Trophoblast cell (in vitro differentiated cells and primary cell): ENCODE measurements around the gene HTRA3.

Experiments used
- DNase-seq, 2 donors: peaks; one replicate each; pipeline ENCODE4 v3.0.0-alpha.2; 2016
- H2AFZ ChIP-seq: 2 replicates; pipeline ENCODE4 v1.6.1; 2013; ENCODE audit warnings: low read length, moderate library complexity, mild to moderate bottlenecking; ENCODE audit not compliant: insufficient read depth, poor library complexity
- H2AK5ac ChIP-seq: 2 replicates; pipeline ENCODE4 v1.6.1; 2013; ENCODE audit warnings: mild to moderate bottlenecking, low read length
- H2BK120ac ChIP-seq: 2 replicates; pipeline ENCODE4 v1.6.1; 2013; ENCODE audit warnings: low read length, mild to moderate bottlenecking, moderate library complexity; ENCODE audit not compliant: insufficient read depth, poor library complexity
- H2BK12ac ChIP-seq: 2 replicates; pipeline ENCODE4 v1.6.1; 2013; ENCODE audit warnings: mild to moderate bottlenecking, low read length, moderate library complexity
- H2BK5ac ChIP-seq: 2 replicates; pipeline ENCODE4 v1.6.1; 2013; ENCODE audit warnings: low read length, low read depth, moderate library complexity, mild to moderate bottlenecking; ENCODE audit not compliant: poor library complexity
- H3K14ac ChIP-seq: 2 replicates; pipeline ENCODE4 v1.6.1; 2013; ENCODE audit warnings: mild to moderate bottlenecking, low read length
- H3K18ac ChIP-seq: 2 replicates; pipeline ENCODE4 v1.6.1; 2013; ENCODE audit warnings: mild to moderate bottlenecking, low read length
- H3K23ac ChIP-seq: 2 replicates; pipeline ENCODE4 v1.6.1; 2013; ENCODE audit warnings: low read length
- H3K27ac ChIP-seq: 2 replicates; pipeline ENCODE4 v1.5.1; 2013; ENCODE audit warnings: low read depth, mild to moderate bottlenecking, inconsistent platforms, low read length, moderate library complexity
- H3K27me3 ChIP-seq: 2 replicates; pipeline ENCODE4 v1.6.1; 2013; ENCODE audit warnings: inconsistent platforms, mild to moderate bottlenecking, low read length, moderate library complexity; ENCODE audit not compliant: insufficient read depth
- H3K36me3 ChIP-seq, 2 experiments: 1 replicate in 1 of 2; 2 replicates in 1 of 2; pipeline ENCODE4 v1.6.1; 2013; ENCODE audit warnings: low read length in 2 of 2, mild to moderate bottlenecking in 2 of 2, moderate library complexity in 1 of 2; ENCODE audit not compliant: insufficient read depth in 2 of 2, control insufficient read depth in 1 of 2
- H3K4ac ChIP-seq: 2 replicates; pipeline ENCODE4 v1.6.1; 2013; ENCODE audit warnings: low read depth, mild to moderate bottlenecking, low read length, moderate library complexity
- H3K4me1 ChIP-seq, 2 experiments: 1 replicate in 1 of 2; 2 replicates in 1 of 2; pipeline ENCODE4 v1.6.1; 2013; ENCODE audit warnings: low read length in 2 of 2, mild to moderate bottlenecking in 2 of 2, moderate library complexity in 1 of 2; ENCODE audit not compliant: insufficient read depth in 2 of 2, control insufficient read depth in 1 of 2
- H3K4me2 ChIP-seq: 2 replicates; pipeline ENCODE4 v1.6.1; 2013; ENCODE audit warnings: inconsistent platforms, mild to moderate bottlenecking, low read length, moderate library complexity
- H3K4me3 ChIP-seq: 2 replicates; pipeline ENCODE4 v1.5.1; 2013; ENCODE audit warnings: mild to moderate bottlenecking, low read depth, low read length, inconsistent platforms
- H3K79me1 ChIP-seq: one replicate; pipeline ENCODE4 v1.6.1; 2013; ENCODE audit warnings: low read length
- H3K79me2 ChIP-seq: 2 replicates; pipeline ENCODE4 v1.6.1; 2013; ENCODE audit warnings: low read length, mild to moderate bottlenecking; ENCODE audit not compliant: control insufficient read depth, insufficient read depth, poor library complexity
- H3K9ac ChIP-seq: 2 replicates; pipeline ENCODE4 v1.6.1; 2013; ENCODE audit warnings: mild to moderate bottlenecking, low read length
- H3K9me3 ChIP-seq: 2 replicates; pipeline ENCODE4 v1.6.1; 2013; ENCODE audit warnings: low read depth, mild to moderate bottlenecking, control low read depth, inconsistent platforms, low read length; ENCODE audit not compliant: insufficient read depth
- H4K12ac ChIP-seq: 2 replicates; pipeline ENCODE4 v1.6.1; 2013; ENCODE audit warnings: low read depth, mild to moderate bottlenecking, low read length, moderate library complexity
- H4K8ac ChIP-seq: 2 replicates; pipeline ENCODE4 v1.6.1; 2013; ENCODE audit warnings: low read depth, mild to moderate bottlenecking, low read length, moderate library complexity
- H4K91ac ChIP-seq: one replicate; pipeline ENCODE4 v1.6.1; 2013; ENCODE audit warnings: low read depth, mild to moderate bottlenecking, low read length, moderate library complexity
- WGBS: extraction: QIAGEN DNeasy Blood & Tissue Kit; methylation state at CpG from one replicate; pipeline ENCODE4 v1.1.7; 2013; ENCODE audit warnings: missing lambda C conversion rate; ENCODE audit not compliant: insufficient read length, insufficient coverage; ENCODE audit errors: extremely low coverage; 5-methylcytosine and 5-hydroxymethylcytosine counted together

The HTRA3 gene

GRCh38 chr4:8291036-8291682 lies 21.6 kb downstream of the HTRA3 start:
- Histone ChIP-seq H3K23ac (no peak overlapping the region), H3K27ac (no peak overlapping the region), H3K79me2 (no peaks in the 10 kb centered on the region), H2BK12ac (no peak overlapping the region), H3K36me3 (peaks cover 6 to 8% of the 10 kb centered on the region in 2 experiments), H2BK5ac (no peak overlapping the region), H4K12ac (no peak overlapping the region), H3K9me3 (peaks cover 5% of the 10 kb centered on the region), H3K4me1 (no peaks in the 10 kb centered on the region), H3K4ac (no peak overlapping the region), H2AFZ (no peak overlapping the region), H3K18ac (no peak overlapping the region), H2BK120ac (no peak overlapping the region), H3K14ac (no peak overlapping the region), H4K8ac (no peak overlapping the region), H3K79me1 (no peaks in the 10 kb centered on the region), H3K4me3 (no peak overlapping the region), H4K91ac (no peak overlapping the region), H2AK5ac (no peak overlapping the region), H3K9ac (no peak overlapping the region), H3K4me2 (no peak overlapping the region), H3K27me3 (no peaks in the 10 kb centered on the region)
- no peak for DNase-seq
- WGBS: no CpG with 5 or more reads among the region's 21 CpGs

GRCh38 chr4:8291701-8292477 lies 22.3 kb downstream of the HTRA3 start:
- peaks cover 6 to 10% of the 10 kb centered on the region in 2 experiments for H3K36me3 ChIP-seq
- no CpG with 5 or more reads among the region's 19 CpGs for WGBS
- H2BK12ac ChIP-seq: no peak overlapping the region
- no peak overlapping the region for H2BK120ac ChIP-seq
- H2BK5ac ChIP-seq: no peak overlapping the region
- no peak overlapping the region for H3K9ac ChIP-seq
- no peak overlapping the region for H3K4me3 ChIP-seq
- peaks cover 5% of the 10 kb centered on the region for H3K9me3 ChIP-seq
- no peak overlapping the region for H3K18ac ChIP-seq
- H2AK5ac ChIP-seq: no peak overlapping the region
- no peak overlapping the region for H3K14ac ChIP-seq
- H3K27me3 ChIP-seq: no peaks in the 10 kb centered on the region
- no peak overlapping the region for H3K4ac ChIP-seq
- no peak overlapping the region for H4K8ac ChIP-seq
- no peaks in the 10 kb centered on the region for H3K79me2 ChIP-seq
- no peak for DNase-seq
- H3K4me1 ChIP-seq: no peaks in the 10 kb centered on the region
- no peak overlapping the region for H4K91ac ChIP-seq
- H3K27ac ChIP-seq: no peak overlapping the region
- no peak overlapping the region for H2AFZ ChIP-seq
- no peak overlapping the region for H4K12ac ChIP-seq
- H3K4me2 ChIP-seq: no peak overlapping the region
- H3K79me1 ChIP-seq: no peaks in the 10 kb centered on the region
- no peak overlapping the region for H3K23ac ChIP-seq

- H4K91ac ChIP-seq: no peak overlapping the region
- no peak overlapping the region for H4K8ac ChIP-seq
- H3K4me2 ChIP-seq: no peak overlapping the region
- H2AK5ac ChIP-seq: no peak overlapping the region
- no peak overlapping the region for H3K4me3 ChIP-seq
- no peak overlapping the region for H3K14ac ChIP-seq
- H3K4me1 ChIP-seq: no peaks in the 10 kb centered on the region
- peaks cover 6 to 10% of the 10 kb centered on the region in 2 experiments for H3K36me3 ChIP-seq
- H3K9me3 ChIP-seq: peaks cover 5% of the 10 kb centered on the region
- H2BK5ac ChIP-seq: no peak overlapping the region
- DNase-seq: no peak
- H2BK12ac ChIP-seq: no peak overlapping the region
- H2BK120ac ChIP-seq: no peak overlapping the region
- no peak overlapping the region for H3K9ac ChIP-seq
- no peak overlapping the region for H2AFZ ChIP-seq
- H3K27ac ChIP-seq: no peak overlapping the region
- H3K4ac ChIP-seq: no peak overlapping the region
- WGBS: no CpG with 5 or more reads among the region's 8 CpGs
- no peaks in the 10 kb centered on the region for H3K79me1 ChIP-seq
- H3K79me2 ChIP-seq: no peaks in the 10 kb centered on the region
- no peak overlapping the region for H4K12ac ChIP-seq
- no peaks in the 10 kb centered on the region for H3K27me3 ChIP-seq
- H3K23ac ChIP-seq: no peak overlapping the region
- no peak overlapping the region for H3K18ac ChIP-seq
Observed at GRCh38 chr4:8292478-8293107, 23.0 kb downstream of the HTRA3 start.

- no peak overlapping the region for H2BK120ac ChIP-seq
- no peaks in the 10 kb centered on the region for H3K79me1 ChIP-seq
- H3K4me2 ChIP-seq: no peak overlapping the region
- H2AFZ ChIP-seq: no peak overlapping the region
- H3K79me2 ChIP-seq: no peaks in the 10 kb centered on the region
- H2BK5ac ChIP-seq: no peak overlapping the region
- H3K4me1 ChIP-seq: no peaks in the 10 kb centered on the region
- no peak overlapping the region for H3K14ac ChIP-seq
- H3K27me3 ChIP-seq: no peaks in the 10 kb centered on the region
- no peak overlapping the region for H3K4ac ChIP-seq
- no peak overlapping the region for H2BK12ac ChIP-seq
- H4K91ac ChIP-seq: no peak overlapping the region
- no peak overlapping the region for H2AK5ac ChIP-seq
- no peak overlapping the region for H4K8ac ChIP-seq
- no peak overlapping the region for H3K9ac ChIP-seq
- H3K4me3 ChIP-seq: no peak overlapping the region
- peaks cover 6 to 10% of the 10 kb centered on the region in 2 experiments for H3K36me3 ChIP-seq
- H3K18ac ChIP-seq: no peak overlapping the region
- no peak overlapping the region for H3K27ac ChIP-seq
- DNase-seq: no peak
- H3K9me3 ChIP-seq: peaks cover 5% of the 10 kb centered on the region
- H4K12ac ChIP-seq: no peak overlapping the region
- no peak overlapping the region for H3K23ac ChIP-seq
- WGBS: no CpG with 5 or more reads among the region's 11 CpGs
Observed at GRCh38 chr4:8293131-8293975, 23.8 kb downstream of the HTRA3 start.
